Measurements from ENCODE around the gene PRKACA.

PRKACA gene

DNA sequence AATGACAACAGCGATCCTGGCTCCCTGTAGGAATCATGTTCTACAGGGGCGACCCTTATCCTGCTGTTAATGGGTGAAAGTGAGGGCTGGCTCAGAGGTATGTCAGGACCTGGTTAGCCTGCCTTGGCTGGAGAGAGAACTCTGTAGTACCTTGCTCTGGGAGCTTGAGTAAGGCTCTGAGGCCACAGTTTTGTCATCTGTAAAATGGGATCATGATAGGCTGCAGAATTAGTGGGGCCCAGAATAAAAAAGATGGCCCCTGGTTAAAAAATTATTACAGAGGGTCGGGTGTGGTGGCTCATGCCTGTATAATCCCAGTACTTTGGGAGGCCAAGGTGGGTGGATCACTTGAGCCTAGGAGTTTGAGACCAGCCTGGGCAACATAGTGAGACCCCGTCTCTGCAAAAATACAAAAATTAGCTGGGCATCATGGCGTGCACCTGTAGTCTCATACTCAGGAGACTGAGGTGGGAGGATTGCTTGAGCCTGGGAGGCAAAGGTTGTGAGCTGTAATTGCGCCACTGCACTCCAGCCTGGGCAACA is 16.5 kb downstream of the PRKACA start:
- Histone ChIP-seq H3K36me3 (ENCODE audit: insufficient read depth, low read length) (peaks cover 4% of the 10 kb centered on the region; the same call in 1 of the 2 replicates), H3K9ac (ENCODE audit: insufficient read length) (no peak overlapping the region), H3K4me3 (no peak overlapping the region)

DNA sequence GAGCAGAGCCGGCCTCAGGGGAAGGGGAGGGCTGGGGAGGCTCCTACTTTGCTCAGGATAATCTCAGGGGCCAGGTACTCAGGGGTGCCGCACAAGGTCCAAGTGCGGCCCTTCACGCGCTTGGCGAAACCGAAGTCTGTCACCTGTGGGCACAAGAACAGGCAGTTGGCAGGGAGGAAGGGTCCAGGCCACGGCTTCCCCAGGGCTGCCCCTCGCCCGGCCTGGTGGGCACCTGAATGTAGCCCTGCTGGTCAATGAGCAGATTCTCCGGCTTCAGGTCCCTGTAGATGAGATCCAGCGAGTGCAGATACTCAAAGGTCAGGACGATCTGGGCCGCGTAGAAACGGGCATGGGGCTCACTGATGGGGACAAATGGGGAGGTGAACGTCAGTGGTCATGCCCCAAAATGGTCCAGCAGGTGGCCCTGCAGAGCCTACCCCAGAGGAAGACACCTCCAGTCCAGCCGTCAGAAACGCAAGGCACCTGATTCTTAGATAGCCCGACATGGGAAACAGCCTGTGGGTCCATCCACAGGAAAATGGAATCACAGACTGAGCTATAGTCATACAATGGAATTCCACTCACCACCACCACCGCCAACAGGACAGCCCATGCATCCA is 19.9 kb downstream of the PRKACA start:
- H3K36me3 ChIP-seq (ENCODE audit: insufficient read depth, low read length) = peaks cover 6% of the 10 kb centered on the region; the same call in 1 of the 2 replicates
- H3K9me3 ChIP-seq (ENCODE audit: low read depth, low read length) = 0 out of 2 replicates have a peak, but pooled peaks cover 5% of the 10 kb centered on the region
- no peak overlapping the region for H3K27ac ChIP-seq
- TF ChIP-seq EZH2 (IDR thresholded peaks at IDR 0.05) = no peak
- no peak for TF ChIP-seq POLR2AphosphoS5 (IDR thresholded peaks at IDR 0.05; ENCODE audit: borderline replicate concordance, low read depth, low read length)
- no peak for TF ChIP-seq FOXP2 (optimal IDR thresholded peaks at IDR 0.05; ENCODE audit: control extremely low read depth, extremely low read length, insufficient read depth)
- DNase-seq (ENCODE audit: low read depth, low spot score) = no peak
- no peak overlapping the region for H3K4me3 ChIP-seq
- no peak overlapping the region for H3K9ac ChIP-seq (ENCODE audit: insufficient read length)

More for the DNA sequence above, 16.5 kb downstream of the PRKACA start:
- DNase-seq (ENCODE audit: low read depth, low spot score) = no peak
- Histone ChIP-seq H3K27ac (no peak overlapping the region), H3K9me3 (ENCODE audit: low read depth, low read length) (no peaks in the 10 kb centered on the region)
- TF ChIP-seq POLR2AphosphoS5 (IDR thresholded peaks at IDR 0.05; ENCODE audit: borderline replicate concordance, low read depth, low read length) (no peak), EZH2 (IDR thresholded peaks at IDR 0.05) (no peak), FOXP2 (optimal IDR thresholded peaks at IDR 0.05; ENCODE audit: control extremely low read depth, extremely low read length, insufficient read depth) (no peak)

- Histone ChIP-seq H3K36me3 (ENCODE audit: insufficient read depth, low read length) (peaks cover 2% of the 10 kb centered on the region; the same call in 1 of the 2 replicates), H3K27ac (no peak overlapping the region), H3K4me3 (no peak overlapping the region), H3K9ac (ENCODE audit: insufficient read length) (no peak overlapping the region), H3K9me3 (ENCODE audit: low read depth, low read length) (0 out of 2 replicates have a peak, but pooled peaks cover 5% of the 10 kb centered on the region)
- no peak for TF ChIP-seq POLR2AphosphoS5 (IDR thresholded peaks at IDR 0.05; ENCODE audit: borderline replicate concordance, low read depth, low read length)
- TF ChIP-seq FOXP2 (optimal IDR thresholded peaks at IDR 0.05; ENCODE audit: control extremely low read depth, extremely low read length, insufficient read depth) = no peak
- no peak for TF ChIP-seq EZH2 (IDR thresholded peaks at IDR 0.05)
- DNase-seq (ENCODE audit: low read depth, low spot score) = no peak
These were observed 21.1 kb downstream of the PRKACA start for GRCh38 chr19:14096272-14096992.

DNA sequence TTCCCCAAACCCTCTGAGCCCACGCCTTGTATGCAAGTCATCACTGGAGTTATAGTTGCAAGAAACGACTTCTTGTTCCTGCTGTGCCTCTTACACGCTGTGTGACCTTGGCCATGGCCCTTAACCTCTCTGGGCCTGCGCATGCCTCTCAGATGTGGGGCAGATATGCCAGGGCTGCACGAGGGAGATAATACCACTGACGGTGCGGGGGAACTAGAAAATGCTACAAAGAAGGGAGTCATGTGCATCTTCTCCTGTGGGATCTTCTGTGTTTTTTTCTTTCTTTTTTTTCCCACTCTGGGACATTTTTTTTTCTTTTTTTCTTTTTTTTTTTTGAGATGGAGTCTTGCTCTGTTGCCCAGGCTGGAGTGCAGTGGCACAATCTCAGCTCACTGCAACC is 22.7 kb downstream of the PRKACA start:
- no peak for DNase-seq (ENCODE audit: low read depth, low spot score)
- 0 out of 2 replicates have a peak, but pooled peaks cover 2% of the 10 kb centered on the region for H3K36me3 ChIP-seq (ENCODE audit: insufficient read depth, low read length)
- 0 out of 2 replicates have a peak, but pooled peaks cover 5% of the 10 kb centered on the region for H3K9me3 ChIP-seq (ENCODE audit: low read depth, low read length)
- TF ChIP-seq POLR2AphosphoS5 (IDR thresholded peaks at IDR 0.05; ENCODE audit: borderline replicate concordance, low read depth, low read length) (no peak), FOXP2 (optimal IDR thresholded peaks at IDR 0.05; ENCODE audit: control extremely low read depth, extremely low read length, insufficient read depth) (no peak), EZH2 (IDR thresholded peaks at IDR 0.05) (no peak)
- H3K9ac ChIP-seq (ENCODE audit: insufficient read length) = no peak overlapping the region
- no peak overlapping the region for H3K4me3 ChIP-seq
- no peak overlapping the region for H3K27ac ChIP-seq

DNA sequence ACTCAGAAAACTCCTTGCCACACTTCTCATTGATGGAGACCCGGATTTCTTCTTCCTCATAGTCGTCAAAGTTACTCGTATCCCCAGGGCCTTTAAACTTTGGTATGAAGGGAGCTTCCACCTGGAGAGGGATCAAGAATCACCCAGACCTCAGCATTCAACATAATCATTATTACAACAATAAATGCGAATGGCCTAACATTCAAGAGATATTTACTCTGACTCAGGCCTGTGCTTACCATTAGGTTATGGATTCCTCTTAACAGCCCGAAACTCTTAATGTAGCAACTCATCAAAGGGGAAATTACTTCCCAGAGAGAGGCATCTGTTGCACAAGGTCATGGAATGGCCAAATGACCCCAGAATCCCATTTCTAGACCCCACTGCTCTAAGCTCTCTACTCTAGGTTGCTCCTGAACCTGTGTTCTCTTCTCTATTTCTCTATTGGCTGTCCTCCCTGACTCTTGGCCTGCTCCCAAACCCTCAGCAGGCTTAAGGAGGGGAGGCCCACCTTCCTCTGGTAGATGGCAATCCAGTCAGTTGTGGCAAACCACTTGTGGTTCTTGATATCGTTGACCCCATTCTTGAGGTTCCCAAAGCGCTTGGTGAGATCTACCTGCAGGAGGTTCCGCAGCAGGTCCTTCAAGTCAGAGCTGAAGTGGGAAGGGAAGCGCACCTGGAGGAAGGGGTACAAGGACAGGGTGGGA is 24.3 kb downstream of the PRKACA start:
- no peak for TF ChIP-seq POLR2AphosphoS5 (IDR thresholded peaks at IDR 0.05; ENCODE audit: borderline replicate concordance, low read depth, low read length)
- TF ChIP-seq EZH2 (IDR thresholded peaks at IDR 0.05) = no peak
- no peak for TF ChIP-seq FOXP2 (optimal IDR thresholded peaks at IDR 0.05; ENCODE audit: control extremely low read depth, extremely low read length, insufficient read depth)
- Histone ChIP-seq H3K27ac (no peak overlapping the region), H3K4me3 (no peak overlapping the region), H3K36me3 (ENCODE audit: insufficient read depth, low read length) (peaks cover 13% of the 10 kb centered on the region), H3K9ac (ENCODE audit: insufficient read length) (no peak overlapping the region), H3K9me3 (ENCODE audit: low read depth, low read length) (0 out of 2 replicates have a peak, but pooled peaks cover 5% of the 10 kb centered on the region)
- DNase-seq (ENCODE audit: low read depth, low spot score) = no peak

- TF ChIP-seq FOXP2 (optimal IDR thresholded peaks at IDR 0.05; ENCODE audit: control extremely low read depth, extremely low read length, insufficient read depth) = no peak
- no peak for TF ChIP-seq EZH2 (IDR thresholded peaks at IDR 0.05)
- TF ChIP-seq POLR2AphosphoS5 (IDR thresholded peaks at IDR 0.05; ENCODE audit: borderline replicate concordance, low read depth, low read length) = no peak
- Histone ChIP-seq H3K36me3 (ENCODE audit: insufficient read depth, low read length) (peaks cover 22% of the 10 kb centered on the region), H3K9me3 (ENCODE audit: low read depth, low read length) (0 out of 2 replicates have a peak, but pooled peaks cover 5% of the 10 kb centered on the region), H3K4me3 (peak overlapping the region; percentile 82), H3K9ac (ENCODE audit: insufficient read length) (peak overlapping the region; percentile 69), H3K27ac (peak overlapping the region; percentile 74)
- no peak for DNase-seq (ENCODE audit: low read depth, low spot score)
These were observed 25.6 kb downstream of the PRKACA start for GRCh38 chr19:14091813-14092462.

GRCh38 chr19:14091081-14091812 is 26.3 kb downstream of the PRKACA start:
- Histone ChIP-seq H3K9me3 (ENCODE audit: low read depth, low read length) (0 out of 2 replicates have a peak, but pooled peaks cover 5% of the 10 kb centered on the region), H3K4me3 (peak overlapping the region; percentile 82), H3K27ac (peak overlapping the region; percentile 74), H3K9ac (ENCODE audit: insufficient read length) (peak overlapping the region; percentile 69), H3K36me3 (ENCODE audit: insufficient read depth, low read length) (peaks cover 22% of the 10 kb centered on the region)
- no peak for DNase-seq (ENCODE audit: low read depth, low spot score)
- TF ChIP-seq POLR2AphosphoS5 (IDR thresholded peaks at IDR 0.05; ENCODE audit: borderline replicate concordance, low read depth, low read length) (peak; percentile 5; the same call in 1 of the 2 replicates), EZH2 (IDR thresholded peaks at IDR 0.05) (no peak)
